ENCODE data around the gene CUL3. TPM values are rescaled to one million over a fixed set of nuclear protein-coding genes. Genes with fewer than 3 reads are reported as not detected.

The CUL3 gene
- total and polyA plus RNA-seq, 8 donors = 6.1 to 155 (median 53.2) TPM

DNA sequence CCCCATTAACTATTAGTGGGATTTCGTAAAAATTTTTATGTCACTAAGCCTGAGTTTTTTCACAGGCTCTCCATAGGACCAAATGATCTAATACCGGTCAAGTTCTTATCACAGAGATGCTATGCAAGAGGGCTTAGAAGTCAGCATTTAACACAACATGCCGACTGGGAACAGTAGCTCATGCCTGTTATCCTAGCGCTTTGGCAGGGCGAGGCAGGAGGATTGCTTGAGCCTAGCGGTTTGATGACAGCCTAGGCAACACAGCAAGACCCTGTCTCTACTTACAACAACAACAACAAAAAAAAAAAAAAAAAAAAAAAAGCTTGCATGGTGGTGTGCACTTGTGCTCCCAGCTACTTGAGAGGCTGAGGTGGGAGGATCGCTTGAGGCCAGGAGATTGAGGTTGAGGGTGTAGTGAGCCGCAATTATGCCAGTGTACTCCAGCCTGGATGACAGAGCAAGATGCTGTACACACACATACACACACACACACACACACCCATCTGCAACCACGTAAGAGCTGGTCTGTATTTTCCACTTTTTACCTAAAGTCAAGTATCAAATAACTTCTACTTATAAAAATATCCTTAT is 115.7 kb downstream of the CUL3 start:
- no peaks in the 10 kb centered on the region for H3K27me3 ChIP-seq
- no peaks in the 10 kb centered on the region for H3K4me1 ChIP-seq
- no peak for DNase-seq
- H3K27ac ChIP-seq = no peak overlapping the region
- TF ChIP-seq, protein P1, sequence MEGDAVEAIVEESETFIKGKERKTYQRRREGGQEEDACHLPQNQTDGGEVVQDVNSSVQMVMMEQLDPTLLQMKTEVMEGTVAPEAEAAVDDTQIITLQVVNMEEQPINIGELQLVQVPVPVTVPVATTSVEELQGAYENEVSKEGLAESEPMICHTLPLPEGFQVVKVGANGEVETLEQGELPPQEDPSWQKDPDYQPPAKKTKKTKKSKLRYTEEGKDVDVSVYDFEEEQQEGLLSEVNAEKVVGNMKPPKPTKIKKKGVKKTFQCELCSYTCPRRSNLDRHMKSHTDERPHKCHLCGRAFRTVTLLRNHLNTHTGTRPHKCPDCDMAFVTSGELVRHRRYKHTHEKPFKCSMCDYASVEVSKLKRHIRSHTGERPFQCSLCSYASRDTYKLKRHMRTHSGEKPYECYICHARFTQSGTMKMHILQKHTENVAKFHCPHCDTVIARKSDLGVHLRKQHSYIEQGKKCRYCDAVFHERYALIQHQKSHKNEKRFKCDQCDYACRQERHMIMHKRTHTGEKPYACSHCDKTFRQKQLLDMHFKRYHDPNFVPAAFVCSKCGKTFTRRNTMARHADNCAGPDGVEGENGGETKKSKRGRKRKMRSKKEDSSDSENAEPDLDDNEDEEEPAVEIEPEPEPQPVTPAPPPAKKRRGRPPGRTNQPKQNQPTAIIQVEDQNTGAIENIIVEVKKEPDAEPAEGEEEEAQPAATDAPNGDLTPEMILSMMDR (IDR thresholded peaks at IDR 0.05) = no peak
- TF ChIP-seq EP300 (IDR thresholded peaks at IDR 0.05) (no peak), POLR2AphosphoS5 (IDR thresholded peaks at IDR 0.05) (no peak), POLR2A (IDR thresholded peaks at IDR 0.05) (no peak)
- H3K9me3 ChIP-seq = no peaks in the 10 kb centered on the region
- intact Hi-C loops (cut with DNase I; ENCODE audit: low total_unique reads) = no loop called here
- H3K4me3 ChIP-seq = no peak overlapping the region
- peaks cover 0 to 20% (median 15%) of the 10 kb centered on the region in 4 donors for H3K36me3 ChIP-seq
- WGBS, 5 donors = 80 to 85% (median 84%) methylated on average over 9 of the region's 9 CpGs

DNA sequence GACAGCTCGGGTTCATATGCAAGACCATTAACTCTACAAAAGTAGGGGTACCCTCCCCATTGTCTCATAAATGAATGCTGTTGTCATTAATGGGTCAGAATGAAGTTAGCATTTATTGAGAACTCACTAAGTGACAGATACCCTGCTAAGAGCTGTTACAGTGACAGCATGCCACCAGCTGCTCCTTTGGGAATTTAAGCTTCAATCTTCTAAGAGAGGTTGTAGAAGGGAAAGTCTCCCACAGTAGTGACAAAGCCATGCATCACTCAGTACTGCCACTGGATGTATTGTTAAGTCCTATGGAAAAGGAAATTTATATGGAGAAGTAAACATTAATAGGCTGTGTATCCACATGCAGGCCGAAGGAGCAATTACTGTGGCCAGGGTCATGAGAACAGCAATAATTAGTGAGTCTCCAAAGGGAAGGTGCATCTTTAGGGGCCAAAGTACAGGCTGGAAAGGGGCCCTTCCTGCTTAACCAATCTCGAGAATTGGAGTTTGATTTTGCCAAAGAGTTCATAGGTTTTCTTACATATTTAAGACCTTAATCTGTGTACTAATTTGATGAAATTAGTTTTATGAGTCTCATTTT is 118.8 kb downstream of the CUL3 start:
- intact Hi-C loops (cut with DNase I; ENCODE audit: low total_unique reads) = no loop called here
- Histone ChIP-seq H3K4me3 (no peak overlapping the region), H3K27ac (no peak overlapping the region), H3K4me1 (no peaks in the 10 kb centered on the region), H3K27me3 (no peaks in the 10 kb centered on the region), H3K36me3 (no peaks in the 10 kb centered on the region), H3K9me3 (peaks cover 0 to 5% (median 0%) of the 10 kb centered on the region in 4 donors)
- no peak for DNase-seq
- TF ChIP-seq POLR2A (IDR thresholded peaks at IDR 0.05) (no peak), EP300 (IDR thresholded peaks at IDR 0.05) (no peak), POLR2AphosphoS5 (IDR thresholded peaks at IDR 0.05) (no peak)
- TF ChIP-seq, protein P1 (IDR thresholded peaks at IDR 0.05) = no peak
- 56 to 66% (median 57%) methylated on average over 3 of the region's 3 CpGs for WGBS, 5 donors

DNA sequence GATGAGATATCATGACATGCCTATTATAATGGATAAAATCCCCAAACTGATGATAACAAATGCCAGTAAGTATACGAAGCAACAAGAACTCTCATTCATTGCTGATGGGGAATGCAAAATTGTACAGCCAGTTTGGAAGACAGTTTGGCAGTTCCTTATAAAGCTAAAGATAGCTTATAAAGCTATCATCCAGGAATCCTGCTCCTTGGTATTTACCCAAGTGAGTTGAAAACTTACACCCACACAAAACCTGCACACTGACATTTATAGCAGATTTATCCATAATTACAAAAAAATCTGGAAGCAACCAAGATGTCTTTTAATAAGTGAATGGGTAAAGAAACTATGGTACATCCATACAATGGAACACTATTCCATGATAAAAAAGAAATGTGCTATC is 123.8 kb downstream of the CUL3 start:
- Histone ChIP-seq H3K9me3 (peaks cover 0 to 5% (median 0%) of the 10 kb centered on the region in 4 donors), H3K27ac (no peak overlapping the region), H3K36me3 (no peaks in the 10 kb centered on the region), H3K27me3 (no peaks in the 10 kb centered on the region), H3K4me3 (no peak overlapping the region), H3K4me1 (no peaks in the 10 kb centered on the region)
- no peak for DNase-seq
- WGBS, 5 donors = 82 to 93% (median 89%) methylated on average over 1 of the region's 1 CpG
- TF ChIP-seq, protein P1 (IDR thresholded peaks at IDR 0.05) = no peak
- no peak for TF ChIP-seq POLR2A (IDR thresholded peaks at IDR 0.05)
- no peak for TF ChIP-seq POLR2AphosphoS5 (IDR thresholded peaks at IDR 0.05)
- TF ChIP-seq EP300 (IDR thresholded peaks at IDR 0.05) = no peak
- intact Hi-C loops (cut with DNase I; ENCODE audit: low total_unique reads) = no loop called here

DNA sequence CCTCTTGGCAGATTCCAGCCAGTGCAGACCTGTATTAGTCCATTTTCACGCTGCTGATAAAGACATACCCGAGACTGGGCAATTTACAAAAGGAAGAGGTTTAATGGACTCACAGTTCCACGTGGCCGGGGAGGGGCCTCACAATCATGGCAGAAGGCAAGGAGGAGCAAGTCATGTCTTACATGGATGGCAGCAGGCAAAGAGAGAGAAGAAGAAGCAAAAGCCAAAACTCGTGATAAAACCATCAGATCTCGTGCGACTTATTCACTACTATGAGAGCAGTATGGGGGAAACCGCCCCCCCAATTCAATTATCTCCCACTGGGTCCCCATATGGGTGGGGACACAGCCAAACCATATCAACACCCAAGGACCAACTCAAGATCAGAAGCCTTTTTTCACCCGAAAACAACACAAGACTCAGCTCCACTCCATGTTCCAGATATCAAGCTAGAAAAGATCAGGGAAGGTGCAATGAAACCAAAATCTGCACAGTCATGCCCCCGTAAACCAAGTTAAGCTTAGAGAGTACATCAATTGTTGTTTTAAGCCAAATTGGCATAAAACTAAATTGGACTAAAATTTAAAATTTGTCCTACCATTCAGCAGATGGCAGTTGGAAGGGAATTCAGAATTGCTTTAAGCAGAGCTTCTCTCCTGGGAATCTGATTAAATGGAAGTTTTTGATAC is 127.6 kb downstream of the CUL3 start:
- WGBS, 5 donors = 82 to 95% (median 92%) methylated on average over 10 of the region's 10 CpGs
- intact Hi-C loops (cut with DNase I; ENCODE audit: low total_unique reads) = no loop called here
- Histone ChIP-seq H3K27ac (no peak overlapping the region), H3K36me3 (no peaks in the 10 kb centered on the region), H3K27me3 (no peaks in the 10 kb centered on the region), H3K4me3 (no peak overlapping the region), H3K9me3 (peaks cover 0 to 1% (median 0%) of the 10 kb centered on the region in 4 donors), H3K4me1 (no peaks in the 10 kb centered on the region)
- TF ChIP-seq POLR2AphosphoS5 (IDR thresholded peaks at IDR 0.05) (no peak), EP300 (IDR thresholded peaks at IDR 0.05) (no peak), POLR2A (IDR thresholded peaks at IDR 0.05) (no peak)
- TF ChIP-seq, protein P1 (IDR thresholded peaks at IDR 0.05) = no peak
- DNase-seq = no peak

All from stomach (tissue), 9 donors.